HG03139 (cell line): Measurements from ENCODE around the gene ESYT2.

Experiments
- ATAC-seq: cut with Tn5 transposase; IDR thresholded peaks from one replicate; pipeline ENCODE4 v1.9.1; 2021; ENCODE audit not compliant: unreplicated experiment

The ESYT2 gene

DNA sequence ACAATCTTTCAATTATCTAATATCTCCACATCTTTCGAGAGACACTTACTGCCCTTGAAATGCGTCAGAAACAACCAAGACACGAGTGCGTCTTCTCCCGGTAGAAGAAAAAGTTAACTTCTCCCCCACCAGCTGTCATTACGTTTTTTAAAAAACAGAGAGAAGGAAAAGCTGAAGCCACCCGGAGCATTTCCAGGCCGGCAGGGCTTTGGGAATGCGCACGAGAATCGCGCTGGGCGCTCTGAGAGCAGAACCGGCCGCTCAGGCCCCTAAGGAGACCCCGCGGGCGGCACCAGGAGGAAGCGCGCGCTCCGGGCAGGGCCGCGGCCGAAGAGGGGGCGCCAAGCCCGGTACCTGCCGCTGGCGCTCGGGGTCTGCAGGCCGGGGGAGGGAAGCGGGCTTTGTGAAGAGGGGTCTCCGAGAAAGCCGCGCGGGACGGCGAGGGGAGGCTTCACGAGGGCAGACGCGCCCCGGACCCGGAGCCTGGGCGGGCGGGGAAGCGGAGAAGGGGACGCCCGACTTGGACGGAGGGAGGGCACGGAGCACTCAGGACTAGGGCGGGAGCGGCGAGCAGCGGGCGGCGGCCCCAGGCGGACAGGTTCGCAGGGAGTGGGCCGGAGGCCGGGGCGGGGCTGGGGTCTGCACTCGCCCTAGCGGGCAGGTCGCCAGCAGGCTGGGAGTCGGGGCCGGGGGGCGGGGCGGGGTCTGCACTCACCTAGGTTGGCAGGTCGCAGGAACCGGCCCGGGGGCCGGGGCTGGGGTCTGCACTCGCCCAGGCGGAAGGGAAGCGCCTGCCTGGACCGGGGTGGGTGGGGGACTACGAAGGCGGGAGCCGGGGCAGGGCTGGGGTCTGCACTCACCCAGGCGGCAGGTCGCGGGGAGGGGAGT is 932 bp downstream of the ESYT2 start:
- ATAC-seq, result no peak

GRCh38 chr7:158827411-158828132 is 1.7 kb downstream of the ESYT2 start:
- no peak for ATAC-seq

GRCh38 chr7:158825628-158826289 is 3.5 kb downstream of the ESYT2 start:
- no peak for ATAC-seq

GRCh38 chr7:158824028-158824427 is 5.3 kb downstream of the ESYT2 start:
- peak; percentile 66 for ATAC-seq

DNA sequence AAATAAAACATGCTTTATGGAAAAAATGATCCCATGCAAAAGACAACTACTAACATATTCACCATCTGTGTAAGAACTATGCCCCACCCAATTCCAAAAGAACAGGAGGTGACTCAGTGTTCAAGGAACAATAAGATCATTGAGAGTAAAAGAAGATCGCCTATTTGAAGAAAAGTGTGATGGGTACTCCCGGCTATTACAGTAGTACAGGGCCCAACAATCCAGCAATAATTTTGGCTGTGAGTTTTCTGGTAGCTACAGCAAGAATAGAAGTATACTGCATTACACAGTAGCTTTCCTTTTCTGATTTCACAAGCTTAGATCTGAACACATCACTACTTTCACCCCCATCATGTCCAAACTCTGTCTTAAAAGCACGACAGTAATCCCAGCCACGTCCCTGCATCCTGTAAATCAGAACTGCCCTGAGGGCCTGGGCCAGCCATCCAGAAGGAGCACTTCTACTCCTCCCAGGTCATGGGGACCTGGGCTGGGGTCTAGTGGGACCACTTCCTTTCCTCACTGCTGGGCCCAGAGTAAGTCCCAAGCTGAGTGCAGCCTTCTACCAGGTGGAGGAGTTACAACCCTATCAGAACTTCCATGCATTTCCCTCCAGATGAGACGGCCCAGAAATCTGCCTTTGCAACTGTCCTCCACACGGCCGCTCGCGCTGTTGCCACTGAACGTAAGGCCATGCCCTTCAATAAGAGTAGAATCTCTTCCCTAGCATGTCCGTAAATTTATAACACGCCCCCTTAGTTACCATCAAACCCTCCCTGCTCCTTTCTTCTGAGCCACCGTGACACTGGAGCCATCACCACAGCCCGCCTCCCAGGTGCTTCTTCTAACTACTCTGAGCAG is 7.9 kb downstream of the ESYT2 start:
- no peak for ATAC-seq

DNA sequence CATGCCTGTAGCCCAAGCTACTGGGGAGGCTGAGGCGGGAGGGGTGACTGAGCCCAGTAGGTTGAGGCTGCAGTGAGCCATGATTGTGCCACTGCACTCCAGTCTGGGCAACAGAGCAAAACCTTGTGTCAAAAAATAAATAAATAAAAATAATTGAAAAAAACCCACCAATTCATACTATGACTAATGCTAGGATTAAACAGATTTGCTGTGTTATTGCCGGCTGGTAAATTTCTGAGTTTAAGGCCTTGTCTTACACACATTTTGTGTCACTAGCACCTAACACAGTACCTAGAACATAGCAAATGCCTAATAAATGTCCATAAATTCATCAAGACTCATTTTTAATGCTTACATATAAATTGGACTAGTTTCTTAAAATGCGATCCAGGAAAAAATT is 8.7 kb downstream of the ESYT2 start:
- no peak for ATAC-seq

DNA sequence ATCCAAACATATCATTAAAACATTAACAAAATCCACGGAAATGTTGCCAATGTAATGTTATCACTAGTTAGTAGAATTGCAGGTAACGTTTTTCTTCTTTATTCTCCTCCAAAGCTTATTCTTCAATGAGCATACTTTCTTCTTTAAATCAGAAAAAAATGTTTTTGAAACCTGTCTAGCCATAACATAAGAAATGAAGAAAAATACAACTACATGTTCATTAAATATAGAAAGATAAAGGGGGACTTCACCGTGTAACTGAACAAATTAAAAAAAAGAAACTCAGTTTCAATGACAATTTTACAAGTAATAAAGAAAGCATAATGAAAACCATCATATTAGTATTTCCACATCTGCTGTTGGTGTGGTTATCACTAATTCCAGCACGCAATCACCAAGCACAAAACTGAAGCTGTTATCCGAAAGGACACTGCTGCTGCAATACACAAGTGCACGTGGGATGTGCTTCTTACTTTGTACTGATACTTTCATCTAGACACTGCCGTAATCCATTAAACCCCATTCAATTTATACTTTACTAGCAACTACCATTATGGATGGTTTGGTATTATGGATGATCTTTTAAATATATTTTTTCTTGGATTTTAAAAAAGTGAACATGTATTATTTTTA is 9.6 kb downstream of the ESYT2 start:
- ATAC-seq, result no peak

DNA sequence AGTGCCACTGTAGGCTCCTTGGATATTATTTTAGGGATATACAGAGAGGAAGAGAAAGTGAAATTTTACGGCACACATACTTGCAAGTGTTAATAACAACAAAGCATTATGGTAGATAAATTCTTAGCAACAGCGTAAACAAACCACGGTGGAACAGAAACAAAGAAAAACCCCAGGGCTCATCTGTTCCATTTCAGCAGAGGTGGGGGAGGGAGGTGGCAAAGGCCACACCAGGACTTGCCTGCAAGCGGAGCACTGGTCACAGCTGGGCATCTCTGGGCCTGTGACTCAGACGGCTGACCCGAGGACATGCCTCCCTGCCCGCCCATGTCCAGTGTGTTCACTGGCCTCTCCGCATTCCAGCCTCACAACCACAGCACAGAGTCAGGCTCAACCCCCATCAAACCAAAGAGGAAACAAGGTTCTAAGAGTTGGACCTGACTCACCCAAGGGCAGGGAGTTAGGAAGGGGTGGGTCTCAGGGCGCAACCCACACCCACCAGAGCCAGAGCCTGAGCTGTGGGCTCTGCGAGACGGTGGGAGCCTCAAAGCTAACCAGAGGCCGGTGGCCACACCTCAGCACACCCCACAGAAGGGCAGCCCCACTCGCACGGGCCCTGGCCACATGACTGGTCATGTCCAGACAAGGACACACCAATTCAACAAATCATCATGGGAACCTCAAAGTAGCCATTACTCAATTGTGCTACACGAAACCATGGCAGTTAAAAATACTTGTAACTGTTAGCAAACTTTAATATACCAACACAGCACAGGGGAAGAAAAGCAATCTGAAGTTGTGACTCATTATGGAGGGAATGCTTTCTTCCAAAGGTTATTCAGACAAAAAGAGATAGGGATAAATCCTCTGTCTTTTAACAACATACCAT is 10.7 kb downstream of the ESYT2 start:
- ATAC-seq, result peak; percentile 78

- no peak for ATAC-seq
Observed at GRCh38 chr7:158816995-158817394, 12.3 kb downstream of the ESYT2 start.

- no peak for ATAC-seq
Observed at GRCh38 chr7:158816271-158816670, 13.0 kb downstream of the ESYT2 start.

GRCh38 chr7:158815800-158816128 is 13.5 kb downstream of the ESYT2 start:
- no peak for ATAC-seq

GRCh38 chr7:158815083-158815799 is 14.1 kb downstream of the ESYT2 start:
- ATAC-seq, result no peak

- ATAC-seq, result no peak
Observed at GRCh38 chr7:158814637-158815036, 14.7 kb downstream of the ESYT2 start.

GRCh38 chr7:158812684-158813083 is 16.6 kb downstream of the ESYT2 start:
- no peak for ATAC-seq

DNA sequence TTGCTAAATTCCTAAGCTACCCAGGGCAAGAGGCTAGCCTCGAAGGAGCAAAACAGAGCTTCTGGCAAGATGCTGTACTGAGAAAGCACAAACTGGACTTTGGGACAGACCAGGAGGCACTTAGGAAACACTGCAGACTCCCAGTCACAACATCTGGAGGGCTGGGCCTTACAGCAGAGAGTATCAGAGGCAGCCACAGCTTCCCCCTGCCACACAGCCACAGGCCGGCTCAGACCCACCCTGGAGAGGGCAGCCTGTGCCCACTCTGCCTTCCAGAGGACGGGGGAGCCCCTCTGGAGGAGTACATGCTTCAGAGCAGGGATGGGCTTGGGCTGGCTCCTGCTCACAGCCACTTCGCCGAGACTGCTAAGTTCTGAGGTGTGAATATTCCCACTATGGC is 17.4 kb downstream of the ESYT2 start:
- ATAC-seq, result no peak

- no peak for ATAC-seq
Observed at GRCh38 chr7:158811461-158811860, 17.8 kb downstream of the ESYT2 start.

DNA sequence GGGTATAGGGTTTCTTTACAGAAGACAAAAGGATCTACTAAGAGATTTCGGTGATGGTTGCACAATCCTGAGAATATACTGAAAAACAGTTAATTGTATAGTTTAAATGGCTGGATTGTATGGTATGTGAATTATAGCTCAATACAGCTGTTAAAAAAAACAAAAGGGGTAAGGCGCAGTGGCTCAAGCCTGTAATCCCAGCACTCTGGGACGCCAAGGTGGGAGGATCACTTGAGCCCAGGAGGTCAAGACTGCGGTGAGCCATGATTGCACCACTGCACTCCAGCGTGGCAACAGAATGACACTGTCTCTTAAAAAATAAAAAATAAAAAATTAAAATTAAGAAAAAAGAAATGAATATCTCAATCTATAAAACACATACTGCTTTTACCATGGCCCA is 18.5 kb downstream of the ESYT2 start:
- ATAC-seq, result no peak

DNA sequence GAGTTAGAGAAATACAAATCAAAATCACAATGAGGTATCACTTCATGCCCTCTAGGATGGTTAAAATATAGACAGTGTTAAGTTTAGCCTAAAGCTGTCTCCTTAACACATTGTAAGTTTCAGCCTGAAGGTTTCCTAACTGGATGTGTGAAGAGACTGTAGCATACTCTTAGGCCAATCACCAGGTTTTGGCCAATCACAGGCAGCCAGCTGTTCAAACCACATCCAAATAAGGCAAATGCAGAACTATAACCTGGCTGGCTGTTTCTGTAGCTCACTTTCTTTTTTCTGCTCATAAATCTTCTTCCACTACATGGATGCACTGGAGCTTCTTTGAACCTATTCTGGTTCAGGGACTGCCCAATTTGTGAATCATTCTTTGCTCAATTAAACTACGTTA is 19.7 kb downstream of the ESYT2 start:
- peak; percentile 88 for ATAC-seq

DNA sequence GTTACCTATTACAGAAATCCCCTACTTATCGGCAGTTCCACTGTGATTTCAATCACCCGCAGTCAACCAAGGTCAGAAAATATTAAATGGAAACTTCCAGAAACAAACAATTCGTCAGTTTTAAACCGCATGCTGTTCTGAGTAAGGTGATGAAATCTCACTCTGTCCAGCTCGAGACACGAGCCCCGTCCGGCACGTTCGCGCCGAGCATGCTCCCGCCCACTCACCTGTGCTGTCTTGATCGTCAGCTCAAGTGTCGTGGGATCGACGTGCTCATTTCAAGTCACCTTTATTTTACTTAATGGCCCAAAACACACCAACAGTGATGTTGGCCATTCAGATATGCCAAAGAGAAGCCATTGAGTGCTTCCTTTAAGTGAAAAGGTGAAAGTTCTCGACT is 21.2 kb downstream of the ESYT2 start:
- no peak for ATAC-seq
